DMS 273 (cell line): ENCODE measurements around the gene NR3C2.
"Not testable (repeated sequence)": the region's sequence is repeated elsewhere in the genome, so short reads cannot be mapped to it uniquely, and the experiment has no call there.

ENCODE experiments used
- DNase-seq: peaks from one replicate; lab custom pipeline; 2025; ENCODE audit not compliant: unreplicated experiment; lab: John Stamatoyannopoulos, UW

The NR3C2 gene

DNA sequence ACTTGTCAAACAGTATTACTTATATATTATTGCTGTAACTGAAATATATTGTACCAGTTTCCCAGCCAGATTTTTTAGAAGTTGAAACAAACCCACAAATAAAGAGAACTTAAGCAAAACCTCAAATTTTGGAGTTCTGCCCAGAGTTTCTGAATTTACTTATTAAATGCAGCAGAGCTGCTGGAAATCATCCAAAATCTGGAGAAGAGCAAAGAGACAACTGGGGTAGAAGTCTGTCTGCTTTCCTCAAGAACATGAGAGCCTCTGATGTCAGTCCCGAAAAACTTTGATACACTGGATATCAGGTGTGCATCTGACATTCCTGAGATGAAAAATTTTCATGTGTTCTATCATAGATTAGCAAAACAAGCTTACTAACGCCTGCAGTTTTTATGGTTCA lies 325.9 kb downstream of the NR3C2 start:
- DNase-seq, result peak; percentile 67

DNA sequence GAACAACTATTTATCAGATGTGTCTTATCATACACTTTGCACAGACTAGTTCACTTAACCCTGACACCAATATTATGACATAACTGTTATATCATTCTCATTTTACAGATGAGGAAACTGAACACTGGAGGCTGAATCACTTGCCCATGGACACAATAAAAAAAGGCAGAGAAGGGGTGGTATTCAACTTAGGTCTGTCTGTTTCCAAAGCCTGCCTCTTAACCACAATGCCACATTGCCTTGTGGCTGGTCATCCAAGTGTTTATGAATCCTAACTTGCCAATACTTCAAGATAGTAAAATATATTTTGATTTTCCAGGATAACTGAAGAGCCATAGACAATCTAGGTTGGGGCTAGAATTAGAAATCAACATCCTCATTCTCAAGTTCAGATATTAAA lies 327.8 kb downstream of the NR3C2 start:
- DNase-seq, result no peak

DNA sequence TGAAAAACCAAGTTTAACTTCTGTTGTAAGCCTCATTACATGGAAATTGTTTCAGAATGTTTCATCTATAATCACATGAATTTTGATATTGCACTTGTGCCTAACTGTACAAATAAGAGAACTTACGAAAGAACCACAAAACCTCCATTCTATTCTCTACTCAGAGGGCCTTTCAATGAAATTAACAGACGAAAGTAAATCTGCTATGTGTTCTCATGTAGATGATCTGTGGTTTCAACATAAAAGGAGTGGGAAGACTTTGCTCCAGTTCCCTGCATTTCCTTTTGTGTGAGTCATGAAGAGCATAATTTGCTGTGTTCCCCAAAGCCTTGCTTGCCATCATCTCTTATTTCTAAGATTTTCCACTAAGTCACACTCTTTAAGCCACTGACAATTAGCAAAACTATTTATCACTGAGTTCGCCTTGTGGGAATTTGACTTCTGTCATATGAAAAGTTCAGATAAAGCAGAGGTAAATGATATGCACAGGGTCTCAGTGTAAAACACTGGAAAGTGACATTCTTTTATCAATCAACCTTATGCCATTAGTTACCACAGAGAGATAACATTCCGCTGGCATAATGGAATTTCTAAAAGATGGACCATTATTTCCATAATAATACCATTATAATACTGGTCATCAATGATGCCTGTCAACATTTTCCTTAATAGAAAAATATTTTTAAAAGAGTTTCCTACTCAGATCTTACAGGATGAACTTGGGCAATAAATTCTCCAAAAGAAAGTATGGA lies 329.8 kb downstream of the NR3C2 start:
- DNase-seq, result no peak

DNA sequence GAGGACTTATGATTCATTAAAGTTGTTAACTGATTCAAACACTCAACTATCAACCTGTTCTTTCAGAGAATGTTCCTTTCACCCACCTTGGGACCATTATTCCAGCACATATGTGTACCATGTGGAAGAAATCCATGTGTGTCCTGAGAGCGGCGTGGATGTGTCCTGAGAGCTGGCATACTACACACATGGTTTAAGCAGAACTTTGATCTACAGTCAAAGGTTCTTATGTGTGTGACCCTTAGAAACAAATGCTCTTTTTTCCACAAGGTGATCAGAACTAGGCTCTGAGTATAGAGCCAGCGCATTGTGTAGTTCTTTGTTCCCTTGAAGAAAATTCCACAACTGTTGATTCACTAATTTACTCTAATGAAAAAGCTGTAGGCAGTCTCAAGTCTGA lies 332.0 kb downstream of the NR3C2 start:
- DNase-seq, result no peak

DNA sequence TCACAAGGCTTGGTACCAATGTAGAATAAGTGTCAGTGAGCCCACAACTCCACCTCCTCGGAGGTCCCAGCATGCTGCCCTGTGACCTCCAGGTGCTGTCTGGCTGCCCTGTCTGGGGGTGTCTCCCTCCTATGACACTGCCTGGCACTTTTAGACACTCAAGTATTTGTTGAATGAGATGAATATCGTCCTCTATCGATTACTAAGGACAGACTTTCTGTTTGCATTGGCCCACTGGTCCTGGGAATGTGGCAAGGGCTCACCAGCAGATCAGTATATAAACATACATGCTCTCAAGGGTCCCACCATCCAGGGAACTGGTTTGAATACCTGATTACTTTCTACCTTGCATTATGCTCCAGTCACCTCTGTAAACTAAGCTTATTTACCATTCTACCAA lies 333.0 kb downstream of the NR3C2 start:
- DNase-seq, result no peak

DNA sequence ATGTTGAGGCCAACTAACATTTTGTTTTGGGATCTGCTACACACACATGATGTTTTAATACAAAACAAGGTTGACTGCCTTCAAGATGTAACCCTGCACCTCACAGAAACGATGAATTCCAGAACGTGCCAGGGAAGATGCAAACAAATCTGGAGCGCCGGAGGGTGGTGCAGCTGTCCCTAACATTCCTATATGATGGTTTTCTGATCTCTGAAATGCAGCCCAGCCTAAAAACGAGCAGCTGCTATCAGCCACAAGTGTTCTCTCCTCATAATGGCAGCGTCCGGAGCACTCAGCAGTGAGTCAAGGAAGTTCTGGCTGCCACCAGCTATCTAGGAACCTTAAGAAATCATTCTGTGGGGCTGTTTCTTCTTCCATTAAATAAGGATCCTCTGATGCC lies 333.4 kb downstream of the NR3C2 start:
- DNase-seq, result no peak

DNA sequence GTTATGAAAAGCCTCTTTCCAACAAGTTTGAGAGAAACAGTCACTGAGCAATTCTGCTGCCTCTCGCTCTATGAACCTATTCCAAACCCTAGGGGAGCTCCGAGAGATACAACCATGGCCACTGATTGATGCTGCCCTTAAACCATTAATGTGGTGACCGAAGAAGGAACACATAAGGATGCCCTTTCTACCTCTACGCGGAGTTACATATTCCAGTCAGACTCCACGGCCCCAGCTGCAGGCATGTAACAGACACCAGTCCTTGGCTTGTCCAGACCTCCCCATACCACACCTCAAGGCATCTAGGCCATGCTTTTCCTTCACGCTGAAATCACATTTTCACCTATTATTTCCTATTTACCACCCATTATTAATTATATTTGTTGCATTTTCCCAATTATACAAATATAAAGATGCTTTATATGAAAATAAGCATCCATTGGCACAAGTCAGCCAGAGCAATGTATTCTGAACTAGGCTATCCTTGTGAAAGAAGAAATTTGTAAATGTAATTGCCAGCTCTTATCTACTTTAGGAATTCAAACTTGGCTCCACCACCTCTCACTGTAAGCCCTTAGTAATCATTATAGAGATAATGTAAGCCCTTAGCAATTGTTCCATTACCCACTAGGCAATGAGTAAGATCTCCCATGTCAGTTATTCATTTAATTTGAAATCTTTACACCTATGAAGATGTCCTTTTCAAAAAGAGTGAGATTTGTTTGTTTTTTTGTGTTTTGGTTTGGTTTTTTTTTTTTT lies 338.4 kb downstream of the NR3C2 start:
- DNase-seq, result no peak

DNA sequence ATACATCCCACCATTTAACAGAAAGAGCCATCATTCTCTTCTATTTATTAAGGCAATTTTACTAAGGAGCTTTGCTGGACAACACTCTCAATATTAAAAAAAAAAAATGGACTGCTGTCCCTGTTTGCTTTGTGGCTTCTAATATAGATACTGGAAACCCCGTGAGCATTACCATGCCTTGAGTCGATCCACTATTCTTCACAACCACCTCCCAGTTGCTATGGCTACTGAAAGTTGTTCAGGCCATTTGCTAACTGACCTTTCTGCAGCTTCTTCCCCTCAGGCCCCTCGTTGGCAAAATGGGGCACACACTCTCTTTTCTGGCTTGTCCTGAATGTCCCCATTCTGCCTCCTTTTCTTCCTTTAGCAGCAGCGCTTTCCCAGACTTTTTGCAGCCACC lies 340.4 kb downstream of the NR3C2 start:
- no peak for DNase-seq

DNA sequence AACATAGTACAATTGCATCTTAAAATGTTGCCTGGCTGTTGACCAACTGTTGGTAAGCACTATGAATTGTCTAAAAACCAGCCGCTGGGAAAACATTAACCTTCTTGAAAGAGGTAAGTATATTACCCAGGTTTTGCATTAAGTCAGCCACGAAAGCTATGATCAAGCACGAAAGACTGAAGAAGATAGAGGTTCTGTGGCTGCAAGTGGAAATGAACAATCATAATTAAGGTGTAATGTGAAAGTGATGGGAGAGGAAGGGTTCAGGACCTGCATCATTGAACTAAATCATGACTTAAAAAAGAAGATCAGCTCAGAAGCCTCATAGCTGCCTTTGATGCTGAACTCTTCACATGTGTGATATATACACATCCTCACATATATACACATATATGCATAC lies 341.0 kb downstream of the NR3C2 start:
- no peak for DNase-seq

DNA sequence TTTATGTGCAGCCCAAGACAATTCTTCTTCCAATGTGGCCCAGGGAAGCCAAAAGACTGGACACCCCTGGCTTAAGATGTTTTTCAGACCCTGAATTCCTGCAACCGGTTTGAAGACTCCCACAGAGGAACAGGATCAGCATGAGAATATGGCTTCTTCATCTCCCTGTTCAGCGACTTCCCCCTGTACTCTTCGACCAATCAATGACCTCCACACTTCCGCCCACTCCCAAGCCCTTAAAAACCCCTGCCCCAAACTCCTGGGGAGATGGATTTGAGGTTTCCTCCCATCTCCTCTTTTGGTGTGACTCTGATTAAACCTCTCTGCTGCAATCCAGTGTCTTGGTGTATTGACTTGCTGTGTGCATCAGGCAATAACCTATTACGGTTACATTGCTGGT lies 344.4 kb downstream of the NR3C2 start:
- DNase-seq, result no peak

DNA sequence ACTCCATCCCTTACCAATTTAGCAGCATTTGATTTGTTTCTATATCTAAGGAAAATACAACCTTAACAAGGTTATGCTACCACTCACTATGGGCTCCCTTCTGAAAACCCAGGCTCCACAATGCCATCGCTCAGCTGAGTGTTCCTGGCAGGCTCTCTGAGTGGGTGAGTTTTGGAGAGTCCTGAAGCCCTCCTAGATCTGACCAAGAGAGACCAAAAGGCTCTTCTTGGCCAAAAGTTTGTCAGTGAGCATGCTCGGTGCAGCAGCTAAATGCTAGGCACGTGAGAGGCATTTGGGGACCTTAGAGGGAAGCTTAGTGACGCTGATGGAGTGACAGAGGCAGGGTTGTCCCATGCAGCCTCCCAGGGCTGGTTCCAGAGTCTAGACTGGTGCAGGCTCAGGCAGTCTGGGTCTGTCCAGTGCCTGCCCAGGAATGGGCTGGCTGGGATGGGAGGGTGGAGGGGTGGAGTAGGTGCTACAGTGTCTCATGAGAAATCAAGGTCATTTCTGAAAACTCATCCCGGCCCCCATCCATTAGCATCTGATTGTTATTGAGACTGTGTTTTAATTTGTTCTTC lies 346.8 kb downstream of the NR3C2 start:
- no peak for DNase-seq

DNA sequence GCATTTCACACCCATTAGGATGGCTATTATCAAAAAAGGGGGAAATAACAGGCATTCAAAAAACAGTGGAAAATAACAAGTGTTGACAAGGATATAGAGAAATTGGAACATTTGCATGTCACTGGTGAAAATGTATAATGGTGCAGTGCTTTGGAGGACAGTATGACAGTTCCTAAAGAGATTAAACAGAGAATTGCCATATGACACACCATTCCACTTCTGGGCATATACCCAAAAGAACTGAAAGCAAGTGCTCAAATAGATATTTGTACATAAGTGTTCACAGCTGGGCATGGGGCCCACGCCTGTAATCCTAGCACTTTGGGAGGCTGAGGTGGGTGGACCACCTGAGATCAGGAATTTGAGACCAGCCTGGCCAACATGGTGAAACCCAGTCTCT lies 348.1 kb downstream of the NR3C2 start:
- peak; percentile 11 for DNase-seq

DNA sequence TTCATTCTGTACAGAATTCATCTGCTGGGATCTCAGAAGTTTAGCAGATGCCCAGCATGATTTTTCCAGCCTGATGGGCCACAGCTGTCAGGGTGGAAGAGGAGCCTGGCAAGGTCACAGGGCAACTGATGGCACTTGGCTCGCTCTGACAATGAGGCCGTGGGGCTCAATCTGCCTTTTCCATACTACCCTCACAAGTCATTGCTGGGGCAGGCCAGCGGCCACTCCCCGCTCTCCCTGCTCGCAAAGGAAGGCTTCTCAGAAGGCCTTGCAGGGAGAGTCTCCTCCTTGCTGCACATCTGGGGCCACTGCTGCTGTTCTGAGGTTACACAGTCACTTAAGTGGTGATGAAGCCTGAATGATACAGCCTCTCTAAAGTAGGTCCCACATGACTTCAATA lies 349.1 kb downstream of the NR3C2 start:
- no peak for DNase-seq

DNA sequence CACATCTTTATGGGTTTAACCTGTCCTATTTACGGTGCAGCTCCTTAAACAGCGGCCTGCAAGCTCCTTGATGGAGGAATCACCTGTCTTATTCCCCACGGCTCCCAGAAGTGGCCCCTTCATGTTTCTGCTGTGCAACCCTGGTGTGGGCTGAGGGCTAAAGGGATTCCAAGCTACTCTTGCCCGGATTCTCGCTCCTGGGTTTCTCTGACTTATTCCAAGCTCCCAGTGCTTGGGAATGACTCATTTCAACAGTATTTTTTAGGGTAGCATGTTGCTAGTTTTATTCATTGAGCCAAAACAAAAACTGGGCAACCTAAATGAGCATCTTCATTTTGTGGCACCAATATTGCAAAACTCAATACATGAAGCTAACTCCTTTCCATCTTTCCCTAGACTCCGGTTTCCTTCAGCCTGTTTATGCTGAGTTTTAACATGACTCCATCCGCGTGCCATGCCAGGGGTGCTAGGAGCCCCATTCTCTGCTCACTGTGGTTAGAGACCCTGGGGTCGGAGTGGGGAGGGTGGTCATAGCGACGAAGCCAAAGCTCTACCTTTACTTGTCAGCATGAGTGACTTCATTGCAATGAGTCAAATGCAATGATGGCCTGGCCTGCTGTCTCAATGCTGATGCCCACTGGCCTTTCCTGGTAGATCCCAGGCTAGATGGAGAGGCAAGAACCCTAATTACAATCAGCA lies 349.7 kb downstream of the NR3C2 start:
- DNase-seq, result no peak

DNA sequence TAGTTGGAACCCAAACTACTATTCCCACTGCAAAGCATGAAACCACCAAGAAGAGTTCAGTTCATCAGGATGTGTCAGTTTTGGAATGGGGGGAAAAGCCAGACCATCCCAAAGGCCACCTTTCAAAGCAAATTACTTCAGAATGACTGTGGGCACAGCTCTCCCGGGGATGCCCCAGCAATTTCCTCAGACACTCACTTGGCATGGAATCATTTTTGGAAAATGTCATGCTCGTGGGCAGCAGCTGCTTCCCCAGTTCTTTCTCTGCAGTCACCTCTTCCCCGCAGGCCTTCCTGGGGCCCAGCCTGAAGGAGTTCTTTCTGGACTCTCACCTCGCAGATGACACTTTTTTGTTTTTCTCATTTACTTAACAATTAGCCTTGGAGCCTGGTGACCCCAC lies 350.3 kb downstream of the NR3C2 start:
- DNase-seq, result no peak

DNA sequence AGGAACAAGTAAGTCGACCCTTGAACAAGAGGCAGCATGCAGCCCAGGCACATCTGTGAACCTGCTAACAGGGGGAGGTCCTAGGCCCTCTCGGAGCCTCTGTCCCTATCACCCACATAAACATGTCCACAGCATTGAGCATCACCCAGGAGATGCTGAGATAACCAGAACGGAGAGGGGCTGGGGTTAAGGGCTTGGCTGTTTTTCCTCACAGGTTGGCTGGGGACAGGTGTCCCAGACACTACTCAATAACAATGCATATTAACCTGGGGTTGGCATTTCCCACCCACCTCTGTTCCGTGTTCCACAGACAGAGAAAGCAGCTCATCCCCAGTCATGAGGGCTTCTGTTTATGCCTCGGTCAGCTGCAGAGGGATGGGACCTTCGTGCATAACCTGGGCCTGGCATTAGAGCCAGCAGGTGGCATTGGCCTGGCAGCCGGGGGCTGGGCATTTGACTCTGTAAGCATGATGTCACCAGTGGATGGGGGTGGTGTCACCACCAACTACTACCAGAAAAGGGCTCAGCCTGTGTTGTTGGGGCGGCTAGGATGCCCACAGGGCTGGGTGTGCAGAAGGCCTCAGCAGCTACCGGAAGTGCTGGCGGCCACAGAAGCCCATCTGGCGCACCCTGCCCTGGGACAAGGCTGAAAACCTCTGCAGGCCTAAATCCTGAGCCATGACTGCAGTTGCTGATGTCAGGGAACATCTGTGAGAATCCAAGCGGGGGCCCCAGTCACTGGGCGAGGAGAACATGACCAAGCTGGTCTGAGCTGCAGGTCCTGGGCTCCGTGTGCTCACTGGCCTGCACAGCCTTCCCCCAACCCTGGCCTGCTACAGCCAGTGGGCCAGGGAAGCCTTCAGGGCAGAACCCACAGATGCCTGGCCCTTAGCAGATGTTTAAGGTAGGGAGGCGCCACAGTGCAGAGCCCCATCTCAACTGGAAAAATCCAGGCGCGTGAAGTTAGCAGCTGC lies 351.4 kb downstream of the NR3C2 start:
- DNase-seq, result no peak

DNA sequence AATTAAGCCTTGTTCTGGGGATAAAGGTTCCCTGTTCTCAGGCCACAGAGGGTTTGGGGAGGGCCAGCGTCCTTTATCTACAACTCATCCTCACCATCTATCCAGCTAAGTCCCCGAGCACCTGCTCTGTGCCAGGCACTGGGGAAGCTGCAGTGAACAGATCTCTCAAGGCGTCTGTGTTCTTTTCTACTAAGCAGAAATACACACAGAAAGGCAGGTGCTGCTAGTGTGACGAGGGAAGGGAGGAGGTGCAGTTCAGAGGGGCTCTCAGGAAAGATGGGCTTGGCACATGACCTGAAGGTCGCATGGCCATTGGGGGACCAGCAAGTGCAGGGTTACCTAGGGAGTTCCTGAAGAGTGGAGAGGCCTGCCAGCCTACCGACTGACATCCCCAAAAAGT lies 352.2 kb downstream of the NR3C2 start:
- no peak for DNase-seq

DNA sequence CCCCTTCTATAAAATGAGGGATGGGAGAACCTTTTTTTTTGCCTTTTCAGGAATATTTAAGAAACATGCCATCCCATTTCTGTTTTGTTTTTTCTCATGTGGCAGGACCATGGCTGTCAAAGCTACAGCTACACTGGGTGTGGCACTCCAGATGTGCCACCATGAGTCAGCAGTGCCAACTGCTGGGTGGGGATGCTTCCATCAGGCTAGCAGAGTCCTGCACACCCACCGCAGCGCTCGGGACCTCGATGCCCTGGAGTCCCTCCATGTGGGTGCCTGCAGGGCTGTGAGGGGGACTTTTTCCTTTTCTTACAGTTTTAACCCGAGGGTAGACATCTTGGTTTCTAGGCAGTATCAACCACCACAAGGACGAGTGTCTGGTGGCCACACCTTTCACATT lies 352.6 kb downstream of the NR3C2 start:
- no peak for DNase-seq

DNA sequence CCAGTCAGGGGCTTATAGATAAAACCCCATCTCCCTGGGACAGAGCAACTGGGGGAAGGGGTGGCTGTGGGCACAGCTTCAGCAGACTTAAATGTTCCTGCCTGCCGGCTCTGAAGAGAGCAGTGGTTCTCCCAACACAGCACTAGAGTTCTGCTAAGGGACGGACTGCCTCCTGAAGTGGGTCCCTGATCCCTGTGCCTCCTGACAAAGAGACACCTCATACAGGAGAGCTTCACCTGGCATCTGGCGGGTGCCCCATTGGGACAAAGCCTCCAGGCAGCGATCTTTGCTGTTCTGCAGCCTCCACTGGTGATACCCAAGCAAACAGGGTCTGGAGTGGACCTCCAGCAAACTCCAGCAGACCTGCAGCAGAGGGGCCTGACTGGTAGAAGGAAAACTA lies 359.1 kb downstream of the NR3C2 start:
- not testable (repeated sequence) for DNase-seq

DNA sequence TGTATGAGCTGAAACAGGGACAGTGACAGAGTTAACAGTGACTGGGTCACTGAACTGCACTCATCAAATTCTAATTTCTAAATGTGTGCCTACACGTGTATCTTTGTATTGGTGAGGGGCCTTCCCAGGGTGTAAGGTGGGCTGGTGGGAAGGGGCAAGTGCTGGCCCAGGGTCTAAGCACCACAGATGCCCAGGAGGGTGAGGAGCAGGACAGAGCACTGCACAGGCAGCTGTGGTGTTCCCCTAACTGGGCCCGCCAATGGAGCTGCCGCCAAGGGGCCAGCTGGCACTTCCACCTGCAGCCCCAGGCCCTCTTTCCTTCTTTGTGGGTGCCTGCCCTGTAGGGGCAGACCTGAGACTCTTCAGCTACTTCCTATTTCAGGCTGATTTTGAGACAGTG lies 360.5 kb downstream of the NR3C2 start:
- DNase-seq, result no peak

DNA sequence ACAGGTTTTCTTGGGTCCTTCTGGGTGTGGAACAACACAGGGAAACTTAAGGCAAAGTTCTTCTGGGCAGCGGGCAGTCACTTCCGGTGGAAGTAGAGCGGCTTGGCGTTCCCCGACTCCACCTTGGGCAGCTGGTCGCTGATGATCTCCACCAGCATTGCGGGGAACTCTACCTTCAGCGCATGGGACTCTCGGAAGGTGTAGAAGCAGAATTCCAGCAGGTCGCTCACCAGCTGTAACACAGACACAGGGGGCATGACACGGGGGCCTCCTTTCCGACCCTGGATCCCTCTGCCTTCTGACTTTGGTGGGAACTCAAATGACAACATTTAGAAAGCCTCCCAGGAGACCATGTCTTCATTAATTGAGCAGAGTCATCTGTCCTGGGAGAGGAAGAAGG lies 360.9 kb downstream of the NR3C2 start:
- DNase-seq, result no peak
